ENCODE measurements around the gene L3MBTL3. TPM values are rescaled to one million over a fixed set of nuclear protein-coding genes. Genes with fewer than 3 reads are reported as not detected.

The L3MBTL3 gene
- total RNA-seq, 1 experiment from 2014 or later: 4.7 TPM

GRCh38 chr6:130159956-130160355 lies 141.6 kb downstream of the L3MBTL3 start:
- Histone ChIP-seq H3K23me2 (ENCODE audit: insufficient read length, low read depth, low read length, poor library complexity, severe bottlenecking) (no peaks in the 10 kb centered on the region), H3K27me3 (ENCODE audit: insufficient read depth, low read length) (no peaks in the 10 kb centered on the region), H4K8ac (replicated peaks; ENCODE audit: insufficient read length, low read depth, low read length) (no peak overlapping the region), H3K56ac (ENCODE audit: insufficient read length, low read depth, low read length) (no peak overlapping the region), H2BK120ac (ENCODE audit: low read depth, low read length, poor library complexity, severe bottlenecking) (no peak overlapping the region), H3K4me2 (ENCODE audit: insufficient read depth, insufficient read length, low read length) (no peak overlapping the region), H2BK20ac (ENCODE audit: low read depth, low read length, poor library complexity, severe bottlenecking) (no peak overlapping the region), H3K4me1 (ENCODE audit: insufficient read depth, low read length) (no peaks in the 10 kb centered on the region), H2AK5ac (ENCODE audit: insufficient read length, low read length) (no peak overlapping the region), H4K5ac (ENCODE audit: insufficient read length, low read depth, low read length) (no peak overlapping the region), H3K23ac (ENCODE audit: insufficient read length, low read depth, low read length) (no peak overlapping the region), H3K79me1 (ENCODE audit: insufficient read depth, low read depth, low read length, poor library complexity, severe bottlenecking) (no peaks in the 10 kb centered on the region), H2BK15ac (ENCODE audit: low read depth, low read length) (no peak overlapping the region), H2BK12ac (ENCODE audit: insufficient read length, low read depth, low read length) (no peak overlapping the region), H3K14ac (ENCODE audit: insufficient read depth, low read length) (no peak overlapping the region), H3K27ac (ENCODE audit: insufficient read length, low read depth, low read length) (no peak overlapping the region), H3K4ac (ENCODE audit: low read depth, low read length) (no peak overlapping the region), H3K9me3 (ENCODE audit: control insufficient read depth, low read depth, low read length) (no peaks in the 10 kb centered on the region), H3K79me2 (ENCODE audit: insufficient read depth, low read length) (no peaks in the 10 kb centered on the region), H4K91ac (ENCODE audit: insufficient read length, low read depth, low read length) (no peak overlapping the region), H3K18ac (ENCODE audit: insufficient read length, low read depth, low read length) (no peak overlapping the region), H2AFZ (ENCODE audit: low read length) (no peak overlapping the region), H3T11ph (ENCODE audit: low read length) (no peak overlapping the region), H3K9ac (ENCODE audit: extremely low read depth, insufficient read length, low read length) (no peak overlapping the region), H2BK5ac (ENCODE audit: insufficient read length, low read length) (no peak overlapping the region), H4K20me1 (ENCODE audit: control insufficient read depth, insufficient read depth, insufficient read length) (no peaks in the 10 kb centered on the region)
- H3K27ac Mint-ChIP-seq: no peak overlapping the region
- H3K9me3 Mint-ChIP-seq: peaks cover 9 to 12% of the 10 kb centered on the region in 2 experiments; a peak in 3 of 5 replicates
- no peak overlapping the region for H3K4me3 Mint-ChIP-seq
- WGBS (ENCODE audit: extremely low coverage, insufficient read length, low lambda C conversion rate): no CpG with 5 or more reads among the region's 3 CpGs
- TF ChIP-seq CTCF (conservative IDR thresholded peaks at IDR 0.05): no peak
- no peak for DNase-seq
- peaks cover 0 to 18% (median 13%) of the 10 kb centered on the region in 3 experiments; a peak in 6 of 7 replicates for H3K36me3 Mint-ChIP-seq (ENCODE audit: insufficient read depth in 1 of 3, low read depth in 3 of 3)
- no peaks in the 10 kb centered on the region for H3K27me3 Mint-ChIP-seq (ENCODE audit: low read depth)
- H3K4me1 Mint-ChIP-seq: peaks cover 5 to 6% of the 10 kb centered on the region in 2 experiments
